ENCODE data around the gene PALM. TPM values are rescaled to one million over a fixed set of nuclear protein-coding genes. Genes with fewer than 3 reads are reported as not detected.

The PALM gene
- total and polyA plus RNA-seq, 9 of the 15 experiments (the other 6 are each of a cell fraction or from before 2014, with no cell fraction given): 0.04 to 6.6 (median 1.7) TPM

- TF ChIP-seq ZNF407 (IDR thresholded peaks at IDR 0.05; ENCODE audit: low read depth) (peak; percentile 63; the same call in 1 of the 2 replicates), PCBP2 (IDR thresholded peaks at IDR 0.05; ENCODE audit: low read depth, low read length, poor library complexity, severe bottlenecking) (no peak), RBM14 (IDR thresholded peaks at IDR 0.05; ENCODE audit: borderline replicate concordance, insufficient read depth, low read depth, low read length) (no peak), MAFG (tag; conservative IDR thresholded peaks at IDR 0.05) (no peak), ZNF77 (CRISPR knock-in tag; IDR thresholded peaks at IDR 0.05) (no peak), PHF20 (IDR thresholded peaks at IDR 0.05; ENCODE audit: partially characterized antibody) (peak; percentile 58), STAT5A (IDR thresholded peaks at IDR 0.05; ENCODE audit: borderline replicate concordance, low read length) (peak; percentile 11; the same call in 1 of the 2 replicates), ZNF3 (CRISPR knock-in tag; IDR thresholded peaks at IDR 0.05) (no peak), ZNF589 (CRISPR knock-in tag; IDR thresholded peaks at IDR 0.05; ENCODE audit: low read depth) (no peak; the same call in 1 of the 2 replicates), STAT6 (CRISPR knock-in tag; IDR thresholded peaks at IDR 0.05) (no peak), TCF15 (CRISPR knock-in tag; IDR thresholded peaks at IDR 0.05) (no peak), MTA1 (IDR thresholded peaks at IDR 0.05; ENCODE audit: borderline replicate concordance) (0 out of 2 replicates have a peak, but pooled peaks have one; percentile 61), ATF6 (CRISPR knock-in tag; IDR thresholded peaks at IDR 0.05) (no peak; the same call in 1 of the 2 replicates)
Measured at GRCh38 chr19:796692-797527, 88.2 kb downstream of the PALM start, which contains the start of gene PTBP1 (continued).

Measured in K562 (cell line).